Liver (tissue), 9 donors: Measurements from ENCODE around the gene DAPK1. TPM values are rescaled to one million over a fixed set of nuclear protein-coding genes. Genes with fewer than 3 reads are reported as not detected.

Experiments
- DNase-seq: peaks from one replicate; pipeline ENCODE4 v3.0.0-alpha.2; 2017; ENCODE audit warnings: low spot score
- H3K27ac ChIP-seq, 2 donors: one replicate each; pipeline ENCODE4 v1.7.0; 2013; ENCODE audit warnings: inconsistent platforms in 2 of 2, low read length in 2 of 2, control low read depth in 1 of 2, low read depth in 1 of 2, mild to moderate bottlenecking in 1 of 2
- H3K27me3 ChIP-seq, 4 donors: one replicate each; pipeline versions ENCODE4 v1.6.1 to v1.7.0; 2013; ENCODE audit warnings: low read length in 3 of 4, inconsistent platforms in 1 of 4, mild to moderate bottlenecking in 1 of 4, moderate library complexity in 1 of 4; ENCODE audit not compliant: control insufficient read depth in 4 of 4, insufficient read depth in 4 of 4
- H3K36me3 ChIP-seq, 4 donors: one replicate each; pipeline versions ENCODE4 v1.6.1 to v1.7.0; 2013; ENCODE audit warnings: low read length in 3 of 4, mild to moderate bottlenecking in 3 of 4, low read depth in 1 of 4, moderate library complexity in 1 of 4; ENCODE audit not compliant: control insufficient read depth in 4 of 4, insufficient read depth in 3 of 4
- H3K4me1 ChIP-seq, 4 donors: one replicate each; pipeline versions ENCODE4 v1.6.1 to v1.7.0; 2013; ENCODE audit warnings: low read length in 3 of 4, mild to moderate bottlenecking in 3 of 4, moderate library complexity in 1 of 4; ENCODE audit not compliant: control insufficient read depth in 4 of 4, insufficient read depth in 4 of 4
- H3K4me3 ChIP-seq, 3 donors: one replicate each; pipeline versions ENCODE4 v1.6.1 to v1.7.0; 2013; ENCODE audit warnings: low read length in 3 of 3, control low read depth in 1 of 3, low read depth in 1 of 3, mild to moderate bottlenecking in 1 of 3
- H3K9ac ChIP-seq, 2 donors: one replicate each; pipeline ENCODE4 v1.7.0; 2013; ENCODE audit warnings: low read length in 2 of 2, mild to moderate bottlenecking in 2 of 2, moderate library complexity in 2 of 2, control low read depth in 1 of 2, low read depth in 1 of 2
- H3K9me3 ChIP-seq, 4 donors: one replicate each; pipeline versions ENCODE4 v1.6.1 to v1.7.0; 2013; ENCODE audit warnings: low read length in 3 of 4; ENCODE audit not compliant: control insufficient read depth in 4 of 4
- EGR1 ChIP-seq, 2 donors: IDR thresholded peaks; 2 replicates each; pipeline ENCODE4 v1.6.1; 2016 to 2018; ENCODE audit warnings: antibody characterized with exemption in 2 of 2, low read depth in 2 of 2
- FOXA1 ChIP-seq: IDR thresholded peaks from 2 replicates; pipeline ENCODE4 v1.6.1; 2016; ENCODE audit warnings: antibody characterized with exemption
- FOXA2 ChIP-seq: IDR thresholded peaks from 2 replicates; pipeline ENCODE4 v1.6.1; 2016; ENCODE audit warnings: antibody characterized with exemption
- GABPA ChIP-seq, 2 donors: IDR thresholded peaks in 1 of 2; conservative IDR thresholded peaks in 1 of 2; 2 replicates each; pipeline ENCODE4 v1.6.1; 2016; ENCODE audit warnings: antibody characterized with exemption in 2 of 2, mild to moderate bottlenecking in 1 of 2, moderate library complexity in 1 of 2
- HNF4A ChIP-seq, 2 donors: conservative IDR thresholded peaks; 2 replicates each; pipeline ENCODE4 v1.6.1; 2016; ENCODE audit warnings: antibody characterized with exemption in 2 of 2, mild to moderate bottlenecking in 2 of 2
- HNF4G ChIP-seq: IDR thresholded peaks from 2 replicates; pipeline ENCODE4 v1.6.1; 2016; ENCODE audit warnings: antibody characterized with exemption
- JUND ChIP-seq, 2 donors: IDR thresholded peaks; 2 replicates each; pipeline ENCODE4 v1.6.1; 2016; ENCODE audit warnings: antibody characterized with exemption in 2 of 2
- NR2F2 ChIP-seq: IDR thresholded peaks from 2 replicates; pipeline ENCODE4 v1.6.1; 2016; ENCODE audit warnings: antibody characterized with exemption
- RAD21 ChIP-seq, 2 donors: IDR thresholded peaks; 2 replicates each; pipeline ENCODE4 v1.6.1; 2016; ENCODE audit warnings: antibody characterized with exemption in 2 of 2, mild to moderate bottlenecking in 2 of 2
- REST ChIP-seq: IDR thresholded peaks from 2 replicates; pipeline ENCODE4 v1.6.1; 2016; ENCODE audit warnings: antibody characterized with exemption, mild to moderate bottlenecking
- RXRA ChIP-seq, 2 donors: IDR thresholded peaks; 2 replicates each; pipeline ENCODE4 v1.6.1; 2017 to 2018; ENCODE audit warnings: antibody characterized with exemption in 2 of 2, mild to moderate bottlenecking in 1 of 2
- SP1 ChIP-seq: IDR thresholded peaks from 2 replicates; pipeline ENCODE4 v1.6.1; 2018; ENCODE audit warnings: antibody characterized with exemption, mild to moderate bottlenecking
- TAF1 ChIP-seq: conservative IDR thresholded peaks from 2 replicates; pipeline ENCODE4 v1.6.1; 2016; ENCODE audit warnings: antibody characterized with exemption, mild to moderate bottlenecking
- YY1 ChIP-seq: IDR thresholded peaks from 2 replicates; pipeline ENCODE4 v1.6.1; 2016; ENCODE audit warnings: antibody characterized with exemption, mild to moderate bottlenecking
- WGBS: extraction: QIAGEN DNeasy Blood & Tissue Kit; methylation state at CpG from one replicate; pipeline ENCODE4 v1.1.7; 2013; 5-methylcytosine and 5-hydroxymethylcytosine counted together
- polyA plus RNA-seq, 2 donors: library from polyadenylated mRNA; stranded (reverse) in 1 of 2; unstranded in 1 of 2; fragments of 200-250 nt in 1 of 2; fragments of >200 nt in 1 of 2; fragmentation: Nextera tagmentation in 1 of 2; extraction: Ambion mirVana in 1 of 2; gene quantifications; one replicate each; pipeline versions ENCODE4 v1.2.1 to v1.2.3, GENCODE V29; 2013 to 2015
- total RNA-seq, 2 donors: library from RNA; depleted of rRNA; stranded (reverse); fragments of >200 nt; gene quantifications; one replicate each; pipeline ENCODE4 v1.2.3, GENCODE V29; 2014
- TF ChIP-seq, protein P1 (sequence below): IDR thresholded peaks from 2 replicates; pipeline ENCODE4 v1.6.1; 2016; ENCODE audit warnings: antibody characterized with exemption
- TF ChIP-seq, protein P2 (sequence below): IDR thresholded peaks from 2 replicates; pipeline ENCODE4 v1.6.1; 2016; ENCODE audit warnings: antibody characterized with exemption
- TF ChIP-seq, protein P3 (sequence below): fragments of 150-350 bp; IDR thresholded peaks from 2 replicates; pipeline ENCODE4 v1.5.1; 2017; ENCODE audit warnings: improper control_type of control experiment, low read depth, low read length; ENCODE audit not compliant: missing input control
- TF ChIP-seq, protein P4 (sequence below): IDR thresholded peaks from 2 replicates; pipeline ENCODE4 v1.6.1; 2016; ENCODE audit warnings: antibody characterized with exemption
- donor health status: healthy.
- donor health status: healthy.
- donor health status: healthy.
- donor health status: healthy.
- donor health status: healthy.

DAPK1 gene
- total and polyA plus RNA-seq, 4 donors = 14.0 to 40.8 (median 21.8) TPM

DNA sequence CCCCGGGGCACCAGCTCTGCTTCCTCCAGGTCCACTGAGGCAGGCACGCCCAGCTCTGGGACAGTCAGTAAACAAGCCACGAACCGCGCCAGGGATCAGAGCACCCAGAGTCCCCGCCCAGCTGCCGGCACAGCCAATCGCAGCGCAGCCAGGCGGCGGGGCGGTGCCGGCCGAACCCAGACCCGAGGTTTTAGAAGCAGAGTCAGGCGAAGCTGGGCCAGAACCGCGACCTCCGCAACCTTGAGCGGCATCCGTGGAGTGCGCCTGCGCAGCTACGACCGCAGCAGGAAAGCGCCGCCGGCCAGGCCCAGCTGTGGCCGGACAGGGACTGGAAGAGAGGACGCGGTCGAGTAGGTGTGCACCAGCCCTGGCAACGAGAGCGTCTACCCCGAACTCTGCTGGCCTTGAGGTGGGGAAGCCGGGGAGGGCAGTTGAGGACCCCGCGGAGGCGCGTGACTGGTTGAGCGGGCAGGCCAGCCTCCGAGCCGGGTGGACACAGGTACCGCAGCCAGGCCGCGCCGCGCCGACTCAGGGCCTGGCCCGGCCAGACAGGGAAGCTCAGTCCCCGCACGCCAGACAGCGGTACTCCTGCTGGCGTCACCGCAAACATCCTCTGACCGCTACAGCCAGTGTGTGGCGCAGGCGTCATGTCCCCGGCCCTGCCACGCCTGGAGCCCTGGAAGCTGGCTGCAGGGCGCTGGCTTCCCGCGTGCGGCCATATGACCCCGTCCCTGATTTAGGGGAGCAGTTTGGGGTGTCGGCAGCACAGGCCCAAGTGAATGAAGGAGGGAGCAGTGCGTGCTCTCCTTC lies 228.4 kb downstream of the DAPK1 start, which contains the start of gene CTSL:
Gene CTSL, plus strand, starts transcription at position 220 of the 810 bp plus-strand sequence. CDS start 1,485 bp downstream, outside the sequence.
- Histone ChIP-seq H3K4me1 (peaks cover 0 to 9% (median 0%) of the 10 kb centered on the region in 4 donors), H3K27me3 (no peaks in the 10 kb centered on the region), H3K36me3 (peaks cover 1 to 23% (median 14%) of the 10 kb centered on the region in 4 donors), H3K9me3 (no peaks in the 10 kb centered on the region), H3K27ac (peak within 1 kb of the TSS; percentile 92 to 98), H3K9ac (peak within 1 kb of the TSS; percentile 70 to 86), H3K4me3 (peak within 1 kb of the TSS; percentile 57 to 76 (median 76))
- WGBS = under 1% methylated on average over 67 of the region's 67 CpGs
- DNase-seq = peak; percentile 95
- TF ChIP-seq EGR1 (IDR thresholded peaks at IDR 0.05; ENCODE audit: low read depth in 2 of 2) (no peak), TAF1 (peak; percentile 63), FOXA2 (peak; percentile 69), GABPA (IDR thresholded peaks at IDR 0.05 in 1 of 2, conservative IDR thresholded peaks at IDR 0.05 in 1 of 2) (no peak), SP1 (peak; percentile 80), HNF4G (no peak), HNF4A (conservative IDR thresholded peaks at IDR 0.05) (peak in 1 of 2 donors; percentile 12), RAD21 (IDR thresholded peaks at IDR 0.05) (peak; percentile 70 to 73), REST (peak; percentile 89), RXRA (IDR thresholded peaks at IDR 0.05) (peak; percentile 56 to 59), JUND (IDR thresholded peaks at IDR 0.05) (peak in 1 of 2 donors; percentile 15), FOXA1 (peak; percentile 46), YY1 (peak; percentile 59), NR2F2 (peak; percentile 68)
- TF ChIP-seq, protein P1, sequence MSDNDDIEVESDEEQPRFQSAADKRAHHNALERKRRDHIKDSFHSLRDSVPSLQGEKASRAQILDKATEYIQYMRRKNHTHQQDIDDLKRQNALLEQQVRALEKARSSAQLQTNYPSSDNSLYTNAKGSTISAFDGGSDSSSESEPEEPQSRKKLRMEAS = no peak
- TF ChIP-seq, protein P2, sequence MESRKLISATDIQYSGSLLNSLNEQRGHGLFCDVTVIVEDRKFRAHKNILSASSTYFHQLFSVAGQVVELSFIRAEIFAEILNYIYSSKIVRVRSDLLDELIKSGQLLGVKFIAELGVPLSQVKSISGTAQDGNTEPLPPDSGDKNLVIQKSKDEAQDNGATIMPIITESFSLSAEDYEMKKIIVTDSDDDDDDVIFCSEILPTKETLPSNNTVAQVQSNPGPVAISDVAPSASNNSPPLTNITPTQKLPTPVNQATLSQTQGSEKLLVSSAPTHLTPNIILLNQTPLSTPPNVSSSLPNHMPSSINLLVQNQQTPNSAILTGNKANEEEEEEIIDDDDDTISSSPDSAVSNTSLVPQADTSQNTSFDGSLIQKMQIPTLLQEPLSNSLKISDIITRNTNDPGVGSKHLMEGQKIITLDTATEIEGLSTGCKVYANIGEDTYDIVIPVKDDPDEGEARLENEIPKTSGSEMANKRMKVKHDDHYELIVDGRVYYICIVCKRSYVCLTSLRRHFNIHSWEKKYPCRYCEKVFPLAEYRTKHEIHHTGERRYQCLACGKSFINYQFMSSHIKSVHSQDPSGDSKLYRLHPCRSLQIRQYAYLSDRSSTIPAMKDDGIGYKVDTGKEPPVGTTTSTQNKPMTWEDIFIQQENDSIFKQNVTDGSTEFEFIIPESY = no peak
- TF ChIP-seq, protein P3, sequence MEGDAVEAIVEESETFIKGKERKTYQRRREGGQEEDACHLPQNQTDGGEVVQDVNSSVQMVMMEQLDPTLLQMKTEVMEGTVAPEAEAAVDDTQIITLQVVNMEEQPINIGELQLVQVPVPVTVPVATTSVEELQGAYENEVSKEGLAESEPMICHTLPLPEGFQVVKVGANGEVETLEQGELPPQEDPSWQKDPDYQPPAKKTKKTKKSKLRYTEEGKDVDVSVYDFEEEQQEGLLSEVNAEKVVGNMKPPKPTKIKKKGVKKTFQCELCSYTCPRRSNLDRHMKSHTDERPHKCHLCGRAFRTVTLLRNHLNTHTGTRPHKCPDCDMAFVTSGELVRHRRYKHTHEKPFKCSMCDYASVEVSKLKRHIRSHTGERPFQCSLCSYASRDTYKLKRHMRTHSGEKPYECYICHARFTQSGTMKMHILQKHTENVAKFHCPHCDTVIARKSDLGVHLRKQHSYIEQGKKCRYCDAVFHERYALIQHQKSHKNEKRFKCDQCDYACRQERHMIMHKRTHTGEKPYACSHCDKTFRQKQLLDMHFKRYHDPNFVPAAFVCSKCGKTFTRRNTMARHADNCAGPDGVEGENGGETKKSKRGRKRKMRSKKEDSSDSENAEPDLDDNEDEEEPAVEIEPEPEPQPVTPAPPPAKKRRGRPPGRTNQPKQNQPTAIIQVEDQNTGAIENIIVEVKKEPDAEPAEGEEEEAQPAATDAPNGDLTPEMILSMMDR = peak; percentile 37
- TF ChIP-seq, protein P4, sequence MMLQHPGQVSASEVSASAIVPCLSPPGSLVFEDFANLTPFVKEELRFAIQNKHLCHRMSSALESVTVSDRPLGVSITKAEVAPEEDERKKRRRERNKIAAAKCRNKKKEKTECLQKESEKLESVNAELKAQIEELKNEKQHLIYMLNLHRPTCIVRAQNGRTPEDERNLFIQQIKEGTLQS = no peak
